ENCODE data around the gene GPC6. TPM values are rescaled to one million over a fixed set of nuclear protein-coding genes. Genes with fewer than 3 reads are reported as not detected.

GPC6 gene
- polyA plus RNA-seq, 2 donors: 0.16 to 0.22 TPM

DNA sequence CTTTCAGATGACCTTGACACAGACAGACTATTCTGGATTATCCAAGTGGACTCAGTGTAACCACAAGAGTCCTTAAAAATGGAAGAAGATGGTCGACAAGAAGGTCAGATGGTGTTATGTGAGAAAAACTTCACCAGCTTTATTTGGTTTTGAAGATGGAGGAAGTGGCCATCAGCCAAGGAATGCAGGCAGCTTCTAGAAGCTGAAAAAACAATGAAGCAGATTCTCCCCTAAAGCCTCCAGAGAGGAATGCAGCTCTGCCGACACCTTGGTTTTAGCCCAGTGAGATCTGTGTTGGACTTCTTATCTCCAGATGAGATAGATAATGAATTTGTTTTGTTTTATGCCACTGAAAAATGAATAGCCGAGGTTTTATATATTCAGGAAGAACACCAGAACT, 751.4 kb downstream of the GPC6 start:
- no peaks in the 10 kb centered on the region for H3K9me3 ChIP-seq (ENCODE audit: control insufficient read depth in 2 of 2, insufficient read depth in 1 of 2, low read depth in 1 of 2, low read length in 1 of 2)
- no peak overlapping the region for H3K27ac ChIP-seq (ENCODE audit: low read depth in 2 of 2, low read length in 1 of 2)
- 83 to 84% methylated on average over 3 of the region's 3 CpGs for WGBS, 2 donors
- no peaks in the 10 kb centered on the region for H3K27me3 ChIP-seq (ENCODE audit: control insufficient read depth in 1 of 2, insufficient read depth in 2 of 2, low read length in 2 of 2)
- no peaks in the 10 kb centered on the region for H3K36me3 ChIP-seq (ENCODE audit: control insufficient read depth in 2 of 2, insufficient read depth in 2 of 2, low read length in 1 of 2)
- H3K4me1 ChIP-seq (ENCODE audit: control insufficient read depth in 2 of 2, insufficient read depth in 2 of 2, low read length in 1 of 2): no peaks in the 10 kb centered on the region
- no peak overlapping the region for H3K4me3 ChIP-seq (ENCODE audit: low read depth in 1 of 2, low read length in 2 of 2)

DNA sequence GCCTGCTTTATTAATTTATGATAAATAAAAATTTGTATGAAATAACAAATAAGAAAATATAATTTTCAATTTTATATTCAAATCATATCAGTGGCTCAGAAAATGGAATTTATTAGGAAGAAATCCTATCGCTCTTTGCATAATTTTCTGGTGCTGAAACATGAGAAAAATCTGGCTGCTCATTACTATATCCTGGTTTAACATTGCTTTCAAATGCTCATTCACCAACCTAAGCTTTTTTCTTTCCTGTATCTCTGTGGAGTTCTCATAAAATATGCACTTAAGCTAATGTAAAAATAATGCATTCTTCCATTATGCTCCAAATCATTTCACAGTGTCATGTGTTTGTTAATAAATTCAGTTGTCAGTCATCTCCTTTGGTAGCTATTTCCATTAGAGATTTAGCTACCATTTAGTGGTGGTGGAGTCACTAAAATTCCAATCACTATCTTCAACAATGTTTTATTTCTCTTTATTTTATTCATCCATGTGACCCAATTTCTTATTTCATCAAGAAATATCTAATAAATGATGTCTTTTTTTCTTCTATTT, 754.9 kb downstream of the GPC6 start:
- Histone ChIP-seq H3K4me1 (ENCODE audit: control insufficient read depth in 2 of 2, insufficient read depth in 2 of 2, low read length in 1 of 2) (no peaks in the 10 kb centered on the region), H3K9me3 (ENCODE audit: control insufficient read depth in 2 of 2, insufficient read depth in 1 of 2, low read depth in 1 of 2, low read length in 1 of 2) (no peaks in the 10 kb centered on the region), H3K27me3 (ENCODE audit: control insufficient read depth in 1 of 2, insufficient read depth in 2 of 2, low read length in 2 of 2) (no peaks in the 10 kb centered on the region), H3K4me3 (ENCODE audit: low read depth in 1 of 2, low read length in 2 of 2) (no peak overlapping the region), H3K27ac (ENCODE audit: low read depth in 2 of 2, low read length in 1 of 2) (no peak overlapping the region), H3K36me3 (ENCODE audit: control insufficient read depth in 2 of 2, insufficient read depth in 2 of 2, low read length in 1 of 2) (no peaks in the 10 kb centered on the region)
- 84 to 89% methylated on average over 1 of the region's 1 CpG for WGBS, 2 donors

DNA sequence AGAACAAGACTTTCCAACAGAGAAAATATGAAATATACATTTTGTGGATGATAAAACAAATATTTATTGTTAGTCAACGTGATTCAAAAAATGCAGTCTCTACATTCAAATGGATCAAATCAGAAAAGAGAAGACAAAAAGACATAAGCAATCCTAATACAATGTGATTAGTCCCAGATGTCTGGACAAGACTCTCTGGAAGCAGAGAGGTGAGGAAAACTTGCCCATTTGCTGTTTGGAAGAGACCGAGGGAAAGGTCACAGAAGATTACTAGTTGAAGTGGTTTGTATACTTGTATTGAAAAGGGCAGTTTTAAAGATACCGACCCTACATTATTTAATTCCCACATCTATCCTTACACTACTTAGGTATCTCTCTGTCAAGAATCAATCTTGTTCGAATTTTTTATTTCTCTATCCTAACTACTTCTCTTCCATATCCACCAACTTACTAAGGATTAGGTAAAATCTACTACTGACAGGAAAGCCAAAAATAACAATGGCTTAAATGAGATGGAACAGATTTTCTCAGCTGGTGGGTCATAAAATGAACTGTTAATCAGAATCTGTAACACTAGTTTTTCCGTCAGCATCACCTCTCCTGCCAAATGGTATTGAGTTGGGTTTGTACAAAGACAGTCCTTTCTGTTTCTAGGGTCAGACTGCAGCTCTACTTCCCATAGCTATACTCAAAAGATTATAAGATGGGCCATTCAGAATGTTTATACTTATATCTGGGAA, 755.7 kb downstream of the GPC6 start:
- 68% methylated on average over 5 of the region's 5 CpGs for WGBS, 2 donors
- H3K27me3 ChIP-seq (ENCODE audit: control insufficient read depth in 1 of 2, insufficient read depth in 2 of 2, low read length in 2 of 2): no peaks in the 10 kb centered on the region
- no peak overlapping the region for H3K4me3 ChIP-seq (ENCODE audit: low read depth in 1 of 2, low read length in 2 of 2)
- H3K4me1 ChIP-seq (ENCODE audit: control insufficient read depth in 2 of 2, insufficient read depth in 2 of 2, low read length in 1 of 2): no peaks in the 10 kb centered on the region
- no peaks in the 10 kb centered on the region for H3K9me3 ChIP-seq (ENCODE audit: control insufficient read depth in 2 of 2, insufficient read depth in 1 of 2, low read depth in 1 of 2, low read length in 1 of 2)
- H3K27ac ChIP-seq (ENCODE audit: low read depth in 2 of 2, low read length in 1 of 2): no peak overlapping the region
- H3K36me3 ChIP-seq (ENCODE audit: control insufficient read depth in 2 of 2, insufficient read depth in 2 of 2, low read length in 1 of 2): no peaks in the 10 kb centered on the region

DNA sequence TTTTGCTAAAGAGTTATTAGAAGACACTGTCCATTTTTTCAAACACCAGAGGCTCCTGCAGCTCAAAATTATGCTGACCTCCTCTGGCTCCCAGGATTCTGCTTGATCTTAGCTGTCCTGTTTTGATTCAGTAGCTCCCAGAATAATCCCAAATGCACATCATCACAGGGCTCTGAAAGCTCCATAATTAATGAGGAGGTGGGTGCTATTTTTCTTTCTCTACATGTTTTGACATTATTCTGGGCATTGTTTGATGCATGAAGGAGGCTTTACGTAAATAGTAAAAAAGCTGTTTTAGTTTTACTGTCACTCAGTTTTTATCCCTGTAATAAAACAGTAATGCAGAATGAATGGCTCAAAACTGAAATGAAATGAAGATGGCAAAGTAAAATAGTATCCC, 757.4 kb downstream of the GPC6 start:
- H3K9me3 ChIP-seq (ENCODE audit: control insufficient read depth in 2 of 2, insufficient read depth in 1 of 2, low read depth in 1 of 2, low read length in 1 of 2): no peaks in the 10 kb centered on the region
- H3K36me3 ChIP-seq (ENCODE audit: control insufficient read depth in 2 of 2, insufficient read depth in 2 of 2, low read length in 1 of 2): no peaks in the 10 kb centered on the region
- H3K27ac ChIP-seq (ENCODE audit: low read depth in 2 of 2, low read length in 1 of 2): no peak overlapping the region
- no peak overlapping the region for H3K4me3 ChIP-seq (ENCODE audit: low read depth in 1 of 2, low read length in 2 of 2)
- H3K4me1 ChIP-seq (ENCODE audit: control insufficient read depth in 2 of 2, insufficient read depth in 2 of 2, low read length in 1 of 2): no peaks in the 10 kb centered on the region
- H3K27me3 ChIP-seq (ENCODE audit: control insufficient read depth in 1 of 2, insufficient read depth in 2 of 2, low read length in 2 of 2): no peaks in the 10 kb centered on the region
- 79 to 81% methylated on average over 1 of the region's 1 CpG for WGBS, 2 donors

DNA sequence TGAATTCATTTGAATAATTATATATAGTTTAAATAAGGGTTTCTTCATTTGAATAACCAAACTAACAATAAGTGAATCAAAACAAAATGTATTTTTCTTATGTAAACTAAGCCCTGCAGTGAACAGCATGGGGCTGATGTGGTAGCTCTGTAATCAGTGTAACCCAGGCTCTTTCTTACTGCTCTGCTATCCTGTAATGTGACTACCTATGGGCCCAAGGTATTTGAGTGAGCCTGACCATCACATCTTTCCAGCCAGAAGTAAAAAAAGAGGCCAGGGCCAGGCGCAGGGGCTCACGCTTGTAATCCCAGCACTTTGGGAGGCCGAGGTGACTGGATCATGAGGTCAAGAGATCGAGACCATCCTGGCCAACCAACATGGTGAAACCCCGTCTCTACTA, 758.3 kb downstream of the GPC6 start:
- Histone ChIP-seq H3K4me3 (ENCODE audit: low read depth in 1 of 2, low read length in 2 of 2) (no peak overlapping the region), H3K4me1 (ENCODE audit: control insufficient read depth in 2 of 2, insufficient read depth in 2 of 2, low read length in 1 of 2) (no peaks in the 10 kb centered on the region), H3K27ac (ENCODE audit: low read depth in 2 of 2, low read length in 1 of 2) (no peak overlapping the region), H3K9me3 (ENCODE audit: control insufficient read depth in 2 of 2, insufficient read depth in 1 of 2, low read depth in 1 of 2, low read length in 1 of 2) (no peaks in the 10 kb centered on the region), H3K36me3 (ENCODE audit: control insufficient read depth in 2 of 2, insufficient read depth in 2 of 2, low read length in 1 of 2) (no peaks in the 10 kb centered on the region), H3K27me3 (ENCODE audit: control insufficient read depth in 1 of 2, insufficient read depth in 2 of 2, low read length in 2 of 2) (no peaks in the 10 kb centered on the region)
- WGBS, 2 donors: 91 to 94% methylated on average over 5 of the region's 5 CpGs

DNA sequence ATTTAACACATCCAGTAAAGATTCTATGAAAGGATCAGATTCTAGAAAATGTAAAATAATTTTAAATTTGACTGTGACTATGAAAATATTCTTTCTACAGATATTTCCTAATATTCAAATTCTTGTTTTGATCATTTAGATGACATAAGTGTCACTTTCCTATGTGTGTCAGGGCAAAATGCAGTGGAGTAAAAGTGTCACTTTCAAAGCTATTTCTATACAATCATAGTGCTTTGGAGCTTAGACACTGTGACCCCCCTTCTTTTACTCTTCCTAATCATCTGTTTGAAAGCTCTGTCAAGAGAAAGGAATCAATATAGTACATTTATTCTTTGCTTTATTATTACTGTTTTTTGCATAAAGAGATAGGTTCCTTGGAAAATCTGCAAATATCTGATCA, 760.9 kb downstream of the GPC6 start:
- Histone ChIP-seq H3K27ac (ENCODE audit: low read depth in 2 of 2, low read length in 1 of 2) (no peak overlapping the region), H3K27me3 (ENCODE audit: control insufficient read depth in 1 of 2, insufficient read depth in 2 of 2, low read length in 2 of 2) (no peaks in the 10 kb centered on the region), H3K9me3 (ENCODE audit: control insufficient read depth in 2 of 2, insufficient read depth in 1 of 2, low read depth in 1 of 2, low read length in 1 of 2) (no peaks in the 10 kb centered on the region), H3K36me3 (ENCODE audit: control insufficient read depth in 2 of 2, insufficient read depth in 2 of 2, low read length in 1 of 2) (no peaks in the 10 kb centered on the region), H3K4me1 (ENCODE audit: control insufficient read depth in 2 of 2, insufficient read depth in 2 of 2, low read length in 1 of 2) (no peaks in the 10 kb centered on the region), H3K4me3 (ENCODE audit: low read depth in 1 of 2, low read length in 2 of 2) (no peak overlapping the region)

DNA sequence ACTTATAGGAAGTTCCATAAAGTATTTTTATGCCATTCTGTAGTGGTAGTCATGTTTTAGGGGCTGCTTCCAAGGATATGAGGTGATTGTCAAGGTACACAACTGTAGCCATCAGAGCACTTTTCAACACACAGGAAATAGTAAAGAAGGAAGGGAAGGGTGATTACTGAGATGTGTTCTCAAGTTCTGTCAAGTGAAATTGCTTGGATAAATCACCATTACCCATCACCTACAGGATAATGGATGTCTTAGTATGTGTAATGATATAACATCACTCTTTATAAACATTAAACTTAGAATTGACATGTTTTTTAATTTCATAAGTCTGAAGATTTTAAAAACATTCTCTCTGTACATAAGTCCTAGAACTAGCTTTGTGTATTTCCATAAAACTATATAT, 765.0 kb downstream of the GPC6 start:
- Histone ChIP-seq H3K9me3 (ENCODE audit: control insufficient read depth in 2 of 2, insufficient read depth in 1 of 2, low read depth in 1 of 2, low read length in 1 of 2) (no peaks in the 10 kb centered on the region), H3K4me3 (ENCODE audit: low read depth in 1 of 2, low read length in 2 of 2) (no peak overlapping the region), H3K27ac (ENCODE audit: low read depth in 2 of 2, low read length in 1 of 2) (no peak overlapping the region), H3K36me3 (ENCODE audit: control insufficient read depth in 2 of 2, insufficient read depth in 2 of 2, low read length in 1 of 2) (no peaks in the 10 kb centered on the region), H3K27me3 (ENCODE audit: control insufficient read depth in 1 of 2, insufficient read depth in 2 of 2, low read length in 2 of 2) (no peaks in the 10 kb centered on the region), H3K4me1 (ENCODE audit: control insufficient read depth in 2 of 2, insufficient read depth in 2 of 2, low read length in 1 of 2) (no peaks in the 10 kb centered on the region)

DNA sequence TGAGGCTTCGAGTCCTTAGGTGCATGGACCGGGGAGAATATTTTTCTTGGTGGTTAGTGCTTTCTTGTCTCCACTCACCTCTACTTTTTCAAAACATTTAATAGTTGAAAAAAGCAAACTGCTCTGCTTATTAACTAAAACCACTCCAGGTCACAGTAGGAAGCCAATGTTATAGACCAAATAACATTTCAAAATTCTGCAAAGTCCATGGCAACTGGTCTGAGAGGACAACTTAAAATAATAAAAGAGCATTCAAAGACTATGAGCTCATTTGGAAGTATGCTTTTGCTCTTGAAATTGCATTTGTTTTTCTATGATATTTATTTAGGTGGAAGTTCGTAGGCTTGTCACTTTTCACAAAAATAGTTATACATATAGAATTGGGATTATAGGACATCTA, 769.9 kb downstream of the GPC6 start:
- Histone ChIP-seq H3K4me1 (ENCODE audit: control insufficient read depth in 2 of 2, insufficient read depth in 2 of 2, low read length in 1 of 2) (no peaks in the 10 kb centered on the region), H3K4me3 (ENCODE audit: low read depth in 1 of 2, low read length in 2 of 2) (no peak overlapping the region), H3K9me3 (ENCODE audit: control insufficient read depth in 2 of 2, insufficient read depth in 1 of 2, low read depth in 1 of 2, low read length in 1 of 2) (no peaks in the 10 kb centered on the region), H3K27ac (ENCODE audit: low read depth in 2 of 2, low read length in 1 of 2) (no peak overlapping the region), H3K36me3 (ENCODE audit: control insufficient read depth in 2 of 2, insufficient read depth in 2 of 2, low read length in 1 of 2) (no peaks in the 10 kb centered on the region), H3K27me3 (ENCODE audit: control insufficient read depth in 1 of 2, insufficient read depth in 2 of 2, low read length in 2 of 2) (no peaks in the 10 kb centered on the region)
- WGBS, 2 donors: 90% methylated on average over 3 of the region's 3 CpGs

DNA sequence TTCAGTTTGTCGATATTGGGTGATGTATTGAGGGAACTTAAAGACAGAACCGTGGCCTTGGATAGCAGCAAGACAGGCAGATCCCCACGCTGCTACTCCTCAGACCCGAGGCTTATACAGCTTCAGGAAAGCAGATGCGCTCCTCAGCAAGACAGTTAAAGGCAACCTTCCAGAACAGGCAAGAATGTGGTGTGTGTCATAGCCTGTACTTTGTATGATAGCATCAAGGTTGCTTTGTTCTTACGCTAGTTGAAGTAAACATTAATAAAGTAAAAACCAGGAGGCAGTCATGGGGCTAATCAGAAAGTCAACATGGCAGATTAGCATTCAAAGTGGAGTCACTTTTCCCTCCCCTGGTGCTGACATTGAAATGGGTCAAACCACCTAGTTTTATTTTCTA, 779.7 kb downstream of the GPC6 start:
- Histone ChIP-seq H3K4me3 (ENCODE audit: low read depth in 1 of 2, low read length in 2 of 2) (no peak overlapping the region), H3K27ac (ENCODE audit: low read depth in 2 of 2, low read length in 1 of 2) (no peak overlapping the region), H3K36me3 (ENCODE audit: control insufficient read depth in 2 of 2, insufficient read depth in 2 of 2, low read length in 1 of 2) (no peaks in the 10 kb centered on the region), H3K27me3 (ENCODE audit: control insufficient read depth in 1 of 2, insufficient read depth in 2 of 2, low read length in 2 of 2) (no peaks in the 10 kb centered on the region), H3K9me3 (ENCODE audit: control insufficient read depth in 2 of 2, insufficient read depth in 1 of 2, low read depth in 1 of 2, low read length in 1 of 2) (no peaks in the 10 kb centered on the region), H3K4me1 (ENCODE audit: control insufficient read depth in 2 of 2, insufficient read depth in 2 of 2, low read length in 1 of 2) (no peaks in the 10 kb centered on the region)
- 75 to 80% methylated on average over 6 of the region's 6 CpGs for WGBS, 2 donors

DNA sequence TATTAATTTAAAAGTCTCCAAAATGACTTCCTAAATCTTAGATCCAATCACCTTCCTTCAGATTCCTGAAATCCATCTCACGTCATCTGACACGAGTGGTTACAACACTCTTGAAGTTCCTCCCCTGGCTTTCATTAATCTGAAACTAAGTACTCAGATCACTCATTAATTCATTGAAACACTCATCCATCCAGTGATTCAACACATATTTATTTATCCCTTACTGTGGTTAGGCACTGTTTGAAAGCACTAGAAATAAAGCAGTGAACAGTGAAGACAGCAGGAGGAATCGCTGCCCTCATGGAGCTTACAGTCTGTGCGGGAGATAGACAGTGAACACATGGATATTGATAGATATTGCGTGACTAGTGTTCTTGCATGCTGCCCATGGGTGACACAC, 780.5 kb downstream of the GPC6 start:
- H3K36me3 ChIP-seq (ENCODE audit: control insufficient read depth in 2 of 2, insufficient read depth in 2 of 2, low read length in 1 of 2): no peaks in the 10 kb centered on the region
- H3K27ac ChIP-seq (ENCODE audit: low read depth in 2 of 2, low read length in 1 of 2): no peak overlapping the region
- H3K27me3 ChIP-seq (ENCODE audit: control insufficient read depth in 1 of 2, insufficient read depth in 2 of 2, low read length in 2 of 2): no peaks in the 10 kb centered on the region
- no peak overlapping the region for H3K4me3 ChIP-seq (ENCODE audit: low read depth in 1 of 2, low read length in 2 of 2)
- H3K9me3 ChIP-seq (ENCODE audit: control insufficient read depth in 2 of 2, insufficient read depth in 1 of 2, low read depth in 1 of 2, low read length in 1 of 2): no peaks in the 10 kb centered on the region
- WGBS, 2 donors: 91 to 94% methylated on average over 5 of the region's 5 CpGs
- no peaks in the 10 kb centered on the region for H3K4me1 ChIP-seq (ENCODE audit: control insufficient read depth in 2 of 2, insufficient read depth in 2 of 2, low read length in 1 of 2)
